GM19324 (cell line): ENCODE results near the gene HSPB9.

Experiments used
- ATAC-seq: cut with Tn5 transposase; IDR thresholded peaks from one replicate; pipeline ENCODE4 v1.9.1; 2021; ENCODE audit warnings: mild to moderate bottlenecking, moderate library complexity; ENCODE audit not compliant: unreplicated experiment, low FRiP score

The HSPB9 gene

DNA sequence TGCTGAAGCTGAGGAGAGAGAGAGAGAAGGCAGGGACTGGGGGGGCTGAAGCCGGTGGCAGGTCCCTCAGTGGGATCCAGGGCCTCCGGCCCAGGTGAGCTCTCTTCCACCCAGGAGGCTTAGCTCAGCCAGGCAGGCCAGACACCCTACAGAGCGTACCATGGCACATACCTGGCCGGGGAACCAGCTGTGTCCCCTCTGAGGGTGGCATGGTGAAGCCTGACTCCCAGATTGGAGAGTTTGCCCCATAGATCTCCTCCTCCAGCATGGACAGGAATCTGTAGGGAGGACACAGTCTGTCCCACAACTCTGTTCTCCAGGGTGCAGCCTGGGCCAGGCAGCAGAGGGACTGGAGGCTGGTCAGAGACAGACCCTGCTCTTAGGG is 4.5 kb upstream of the HSPB9 start:
- no peak for ATAC-seq

DNA sequence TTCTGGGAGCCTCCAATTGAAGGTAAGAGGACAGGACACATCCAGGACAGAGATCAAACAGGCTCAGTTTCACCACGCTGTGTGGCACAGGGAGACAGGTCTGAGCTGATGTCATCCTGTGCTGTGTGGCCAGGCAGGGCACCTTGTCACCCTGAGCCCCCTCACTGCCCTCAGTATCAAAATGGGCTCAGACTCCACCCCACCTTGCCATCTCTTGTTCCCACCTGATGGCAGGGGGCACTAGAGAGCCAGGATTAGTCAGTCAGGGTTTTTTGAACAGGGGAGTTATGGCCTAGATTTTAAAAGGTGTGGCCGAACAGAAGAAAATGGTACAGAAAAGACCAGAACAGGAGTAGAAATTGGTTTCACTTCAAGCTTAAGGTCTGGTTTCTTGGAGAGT is 4.1 kb upstream of the HSPB9 start:
- no peak for ATAC-seq

DNA sequence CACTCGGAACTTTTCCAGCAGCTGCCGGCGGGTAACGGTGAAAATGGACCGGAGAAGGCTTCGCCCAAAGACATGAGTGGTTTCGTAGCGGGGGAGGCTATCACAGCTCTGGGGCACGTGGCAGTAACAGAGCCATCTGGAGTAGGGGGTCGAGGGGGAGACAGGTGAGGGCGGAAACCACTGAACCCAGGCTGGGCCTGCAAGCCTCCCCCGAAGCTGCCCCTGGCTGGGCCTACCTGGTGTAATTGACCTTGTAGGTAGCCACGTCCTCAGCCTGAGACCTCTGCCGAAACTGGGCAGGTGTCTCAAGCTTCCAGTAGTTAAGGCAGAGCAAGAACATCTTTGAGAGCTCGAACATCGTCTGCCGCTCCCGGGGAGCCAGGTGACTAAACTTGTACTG is 3.3 kb upstream of the HSPB9 start:
- no peak for ATAC-seq

DNA sequence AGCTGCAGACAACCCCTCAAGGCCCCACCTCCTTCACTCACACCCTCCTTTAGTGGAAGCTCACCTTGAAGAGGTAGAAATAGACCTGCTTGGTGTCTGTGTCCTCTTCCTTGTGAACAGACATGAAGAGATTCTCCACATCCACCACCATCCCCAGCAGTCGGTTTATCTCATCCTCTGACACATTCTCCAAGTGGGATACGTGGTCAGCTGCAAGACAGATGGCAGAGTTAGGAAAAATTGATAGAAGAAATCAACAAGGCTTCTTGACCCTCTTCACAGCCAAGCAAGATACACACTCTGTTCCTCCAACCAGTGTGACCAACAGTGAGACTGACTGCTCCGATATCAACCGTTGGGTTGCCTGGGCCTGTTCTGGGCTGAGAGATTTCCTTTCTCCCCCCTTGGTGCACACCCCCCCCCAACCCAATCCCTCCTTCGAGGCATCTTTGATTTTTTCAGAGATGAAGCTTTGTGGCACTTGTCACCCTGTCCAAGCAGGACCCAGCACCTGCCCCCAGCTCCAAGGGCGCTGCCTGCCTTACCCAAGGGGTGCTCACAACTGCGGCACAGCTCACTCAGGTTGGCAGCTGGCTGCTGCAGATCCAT is 2.3 kb upstream of the HSPB9 start:
- ATAC-seq: no peak

DNA sequence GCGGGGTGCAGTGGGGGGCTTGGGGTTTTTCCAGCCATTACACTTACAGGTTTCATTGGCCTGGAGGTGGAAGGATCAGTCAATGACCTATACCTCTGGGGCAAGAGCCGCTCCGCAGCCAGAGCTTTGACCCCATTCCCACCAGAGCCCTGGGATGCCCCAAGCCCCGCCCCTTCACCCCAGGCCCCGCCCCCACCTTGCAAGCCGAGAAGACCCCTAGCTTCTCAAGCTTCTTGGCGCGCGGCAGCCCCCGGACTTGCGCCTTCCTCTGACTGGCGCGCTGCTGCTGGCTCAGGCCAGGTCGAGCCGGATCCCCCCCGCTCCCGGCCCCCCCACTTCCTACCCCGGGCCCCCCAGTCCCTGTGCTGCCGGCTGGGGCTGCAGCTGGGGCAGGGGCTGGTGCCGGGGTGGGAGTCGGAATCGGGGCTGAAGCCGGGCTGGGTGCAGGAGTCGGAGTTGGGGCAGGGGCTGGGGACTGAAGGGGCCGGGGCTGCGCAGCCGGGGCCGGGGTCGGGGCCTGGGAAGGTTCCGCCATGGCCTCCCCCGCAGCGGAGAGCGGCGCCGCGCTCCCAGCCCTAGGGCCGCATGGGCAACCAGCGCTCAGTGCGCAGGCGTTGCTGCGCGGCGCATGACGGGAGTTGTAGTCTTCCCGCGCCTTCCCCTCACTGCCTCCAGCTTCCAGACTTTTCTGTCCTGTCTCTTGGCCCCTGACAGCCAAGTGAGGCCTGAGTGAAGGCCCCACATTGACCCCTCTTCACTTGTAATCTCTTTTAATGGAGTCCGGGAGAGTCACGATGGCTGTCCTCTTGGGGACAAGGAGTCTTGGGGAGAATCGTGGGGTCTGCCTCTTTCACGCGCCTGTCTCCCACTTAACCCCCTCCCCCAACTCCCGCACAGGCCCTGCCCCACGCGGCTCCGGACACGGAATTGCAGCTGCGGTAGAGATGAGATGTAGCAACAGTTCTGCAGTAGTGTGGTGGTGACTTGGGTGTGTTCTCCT is 1.5 kb upstream of the HSPB9 start, which contains the start of gene KAT2A:
TSS of gene KAT2A (minus strand) at position 598 of the 1,000 bp plus-strand sequence. CDS start at position 535, 63 bp downstream.
- ATAC-seq: no peak

DNA sequence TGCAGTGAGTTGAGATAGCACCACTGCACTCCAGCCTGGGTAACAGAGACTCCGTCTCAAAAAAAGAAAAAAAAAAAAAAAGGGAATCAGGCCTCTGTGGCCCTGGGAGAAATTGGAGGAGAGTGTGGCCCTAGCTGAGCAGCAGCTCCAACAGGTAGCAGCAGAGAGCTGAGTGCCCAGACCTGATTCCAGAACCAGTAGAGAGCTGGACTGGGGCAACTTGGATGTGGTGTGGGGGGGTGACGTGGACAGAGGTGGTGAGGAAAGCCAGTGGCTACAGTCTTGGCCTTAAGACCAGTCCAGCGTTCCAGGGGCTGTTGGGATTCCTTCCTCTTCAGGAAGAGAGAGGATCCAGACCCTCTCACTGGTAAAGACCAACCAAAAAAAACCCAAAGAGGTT is 1.7 kb downstream of the HSPB9 start:
- no peak for ATAC-seq

DNA sequence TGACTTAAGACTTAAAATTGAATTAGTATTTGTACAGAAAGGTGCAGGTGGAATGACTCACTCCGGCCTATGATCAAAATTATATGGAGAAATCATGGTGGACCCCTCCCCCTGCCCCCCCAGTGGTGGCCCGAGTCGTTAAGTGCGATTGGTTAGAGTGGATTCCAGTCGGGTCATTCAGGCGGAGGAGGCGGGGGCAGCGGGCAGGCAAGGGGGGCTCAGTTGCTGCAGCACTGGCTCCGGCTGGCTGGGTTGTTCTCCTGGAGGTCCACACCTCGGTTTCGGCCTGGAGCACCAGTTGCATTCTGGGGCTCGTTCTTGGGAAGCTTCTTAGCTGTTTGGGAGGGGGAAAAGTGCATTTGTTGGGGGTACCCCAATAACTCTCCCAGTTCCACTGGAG is 3.0 kb downstream of the HSPB9 start:
- ATAC-seq: no peak

DNA sequence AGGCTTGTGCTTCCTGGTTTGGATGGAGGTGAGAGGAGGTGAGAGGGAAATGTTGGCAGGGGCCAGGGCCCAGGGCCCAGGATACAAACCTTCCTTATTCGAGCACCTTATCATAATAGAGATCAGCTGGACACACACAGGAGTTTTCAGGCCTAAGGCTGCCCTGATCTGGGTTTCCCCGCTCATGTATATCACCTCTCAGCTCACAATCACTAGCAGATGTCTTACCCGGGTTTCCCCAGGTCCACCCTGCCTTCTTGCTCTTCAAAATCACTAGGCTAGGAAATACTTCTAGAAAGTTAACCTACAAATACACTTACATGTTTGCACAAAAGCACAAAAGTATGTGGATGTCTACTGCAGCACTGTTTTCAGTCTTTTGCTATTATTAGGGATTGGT is 4.2 kb downstream of the HSPB9 start:
- ATAC-seq: no peak

DNA sequence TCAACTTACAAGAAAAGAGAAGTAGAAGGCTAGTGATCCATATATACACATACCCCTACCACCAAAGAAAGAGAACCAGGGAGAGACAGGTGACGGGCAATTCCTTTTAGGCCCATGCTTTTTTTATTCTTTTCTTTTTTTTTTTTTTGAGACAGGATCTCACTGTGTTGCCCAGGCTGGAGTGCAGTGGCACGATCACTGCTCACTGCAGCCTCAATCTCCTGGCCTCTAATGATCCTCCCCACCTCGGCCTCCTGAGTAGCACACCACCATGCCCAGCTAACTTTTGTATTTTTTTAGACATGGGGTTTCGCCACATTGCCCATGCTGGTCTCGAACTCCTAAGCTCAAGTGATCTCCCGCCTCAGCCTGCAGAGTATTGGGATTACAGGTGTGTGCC is 4.8 kb downstream of the HSPB9 start:
- no peak for ATAC-seq

DNA sequence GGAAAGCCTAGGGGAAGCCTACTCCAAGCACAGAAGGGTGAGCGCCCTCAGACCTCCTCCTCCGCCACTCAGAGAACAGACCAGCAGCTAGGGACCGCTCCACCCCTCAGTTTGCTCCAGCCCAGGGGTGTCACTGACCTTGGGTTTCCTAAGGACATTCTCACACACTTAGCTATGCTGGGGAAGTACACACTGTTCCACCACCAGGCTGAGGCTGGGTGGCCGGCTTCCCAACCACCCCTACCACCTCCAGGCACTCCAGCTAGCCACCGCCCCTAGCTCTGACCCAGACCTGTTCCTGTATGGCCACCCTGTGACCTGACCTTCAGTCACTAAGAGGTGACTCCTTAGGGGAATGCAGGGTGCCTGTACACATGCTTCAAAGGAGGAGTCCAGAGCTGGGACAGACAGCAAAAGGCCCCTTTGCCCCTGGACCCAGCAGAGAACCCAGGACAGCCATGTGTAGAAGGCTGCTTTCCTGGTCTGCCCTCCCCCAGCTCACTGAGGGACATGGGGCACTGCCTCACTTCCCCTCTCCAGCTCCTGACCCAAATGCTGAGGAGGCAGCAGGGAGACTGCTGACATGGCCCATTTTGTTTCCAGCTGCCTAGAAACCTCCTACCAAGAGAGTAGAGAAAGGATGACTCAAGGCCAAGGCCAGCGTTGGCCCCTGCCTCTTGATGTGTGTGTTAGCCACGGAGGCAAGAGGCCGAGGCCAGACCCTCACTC is 6.7 kb downstream of the HSPB9 start:
- ATAC-seq: no peak

DNA sequence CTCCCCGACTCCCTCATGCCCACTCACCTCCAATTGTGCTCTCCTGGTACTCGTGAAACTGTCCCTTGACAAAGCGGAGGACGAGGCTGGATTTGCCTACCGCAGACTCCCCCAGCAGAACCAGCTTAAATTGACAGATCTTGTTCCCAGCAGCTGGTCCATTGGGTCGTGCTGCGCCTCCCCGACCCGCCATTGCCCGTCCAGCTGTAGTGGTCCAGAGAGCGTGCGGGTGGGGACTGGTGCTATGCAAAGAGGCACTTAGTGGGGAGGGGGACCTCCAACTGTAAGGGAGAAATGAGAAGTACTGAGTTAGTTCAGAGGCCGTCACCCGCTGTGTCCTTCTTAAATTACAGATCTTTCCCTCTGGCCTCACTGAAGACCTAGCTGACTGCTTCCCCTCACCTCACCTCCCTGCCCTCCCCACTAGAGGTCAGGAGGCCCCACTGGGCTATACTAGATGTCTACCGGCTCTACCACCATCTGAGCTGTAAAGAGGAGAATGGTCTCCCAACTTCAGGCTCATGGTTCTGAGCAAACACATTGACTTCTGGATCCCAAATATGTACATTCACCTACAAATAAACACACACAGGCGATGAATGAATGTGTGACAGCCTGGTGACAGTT is 7.8 kb downstream of the HSPB9 start:
- no peak for ATAC-seq

DNA sequence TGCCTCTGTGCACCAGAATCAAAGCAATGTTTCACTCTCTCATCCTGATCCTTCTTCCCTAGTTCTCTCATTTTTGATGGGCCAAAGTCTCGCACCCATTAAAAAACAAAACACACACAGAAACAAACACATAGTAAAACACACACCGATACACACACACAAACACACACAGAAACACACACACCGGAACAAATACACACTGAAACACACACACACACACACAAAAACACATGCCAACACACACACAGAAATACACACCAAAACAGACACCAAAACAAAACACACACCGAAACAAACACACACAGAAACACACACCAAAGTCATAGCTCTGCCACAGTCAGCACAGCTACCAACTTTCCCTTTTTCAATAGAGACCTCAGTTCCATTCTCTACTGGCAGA is 8.6 kb downstream of the HSPB9 start:
- ATAC-seq: no peak

DNA sequence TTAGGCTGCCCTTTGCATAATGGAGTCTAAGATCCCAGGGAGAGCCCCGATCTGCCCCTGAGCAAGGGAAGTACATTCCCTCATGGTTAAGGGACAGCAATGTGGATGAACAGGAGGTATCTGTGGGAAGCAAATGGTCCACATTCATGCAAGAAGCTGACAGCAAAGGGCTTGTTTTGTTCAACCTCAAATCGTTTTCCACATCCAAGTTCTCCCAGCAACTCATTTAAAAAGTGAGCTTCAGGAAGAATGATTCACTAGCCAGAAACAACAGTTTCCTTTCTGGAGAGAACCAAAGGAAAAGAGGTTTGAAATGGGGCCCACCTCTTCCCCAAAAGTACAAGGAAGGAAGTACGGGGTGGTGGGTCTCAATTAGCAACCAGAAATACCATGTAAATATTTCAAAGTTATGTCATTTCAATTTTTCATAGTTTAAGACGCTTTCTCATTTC is 9.4 kb downstream of the HSPB9 start:
- ATAC-seq: no peak

DNA sequence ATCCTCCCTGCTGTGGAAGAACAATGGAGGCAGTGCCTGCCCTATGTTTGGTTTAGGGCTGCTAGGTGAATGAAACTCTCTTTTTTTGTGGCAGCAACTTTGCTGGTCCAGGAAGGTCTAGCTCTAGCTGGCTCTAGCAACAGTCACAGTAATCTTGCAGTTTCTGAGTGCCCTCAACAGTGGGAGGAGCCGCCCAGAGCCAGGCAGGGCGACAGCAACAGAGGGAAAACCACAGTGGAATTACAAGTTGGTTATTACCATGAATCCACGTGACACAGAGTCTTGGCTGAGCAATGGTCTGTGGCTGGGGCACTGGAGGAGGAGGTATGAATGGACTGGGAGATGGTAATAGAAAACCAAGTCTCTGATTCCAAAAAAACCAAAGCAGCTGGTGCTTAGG is 10.3 kb downstream of the HSPB9 start:
- no peak for ATAC-seq

DNA sequence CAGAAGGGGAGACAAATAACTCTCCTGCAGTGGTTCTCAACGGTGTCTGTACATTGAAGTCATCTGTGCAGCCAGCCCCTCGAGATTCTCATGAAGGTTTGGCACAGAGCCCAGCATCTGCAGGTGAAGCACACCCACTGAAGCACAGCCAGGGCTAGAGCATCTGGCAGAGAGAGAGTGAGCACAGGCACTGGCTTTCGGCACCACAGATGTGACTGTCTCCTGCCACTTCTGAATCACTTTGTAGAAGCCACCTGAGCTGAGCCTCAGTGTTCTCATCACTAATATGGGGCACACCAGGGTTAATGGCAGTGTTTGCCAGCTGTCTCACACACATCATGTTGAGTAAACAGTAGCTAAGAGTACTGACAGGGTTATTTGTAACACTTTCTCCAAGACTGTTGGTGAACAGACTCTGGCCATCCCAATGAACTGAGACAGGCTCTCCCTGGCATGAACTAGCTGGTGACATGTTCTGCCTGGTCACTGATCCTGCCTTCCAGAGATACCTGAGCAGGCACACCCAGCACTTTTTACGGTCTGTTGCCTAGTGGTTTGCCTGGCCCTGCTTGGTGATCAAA is 10.9 kb downstream of the HSPB9 start:
- ATAC-seq: no peak

DNA sequence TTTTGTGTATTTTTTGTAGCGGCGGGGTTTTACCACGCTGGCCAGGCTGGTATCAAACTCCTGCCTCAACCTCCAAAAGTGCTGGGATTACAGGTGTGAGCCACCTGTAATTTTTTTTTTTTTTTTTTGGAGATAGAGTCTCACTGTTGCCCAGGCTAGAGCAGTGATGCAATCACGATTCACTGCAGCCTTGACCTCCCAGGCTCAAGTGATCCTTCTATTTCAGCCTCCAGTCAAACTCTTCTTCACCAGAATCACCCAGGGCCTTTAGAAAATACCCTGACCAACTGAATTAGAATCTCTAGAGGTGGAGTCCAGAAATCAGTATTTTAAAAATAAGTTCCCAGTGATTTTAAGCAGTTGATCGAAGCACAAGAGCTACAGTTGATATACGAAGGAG is 12.5 kb downstream of the HSPB9 start:
- no peak for ATAC-seq

DNA sequence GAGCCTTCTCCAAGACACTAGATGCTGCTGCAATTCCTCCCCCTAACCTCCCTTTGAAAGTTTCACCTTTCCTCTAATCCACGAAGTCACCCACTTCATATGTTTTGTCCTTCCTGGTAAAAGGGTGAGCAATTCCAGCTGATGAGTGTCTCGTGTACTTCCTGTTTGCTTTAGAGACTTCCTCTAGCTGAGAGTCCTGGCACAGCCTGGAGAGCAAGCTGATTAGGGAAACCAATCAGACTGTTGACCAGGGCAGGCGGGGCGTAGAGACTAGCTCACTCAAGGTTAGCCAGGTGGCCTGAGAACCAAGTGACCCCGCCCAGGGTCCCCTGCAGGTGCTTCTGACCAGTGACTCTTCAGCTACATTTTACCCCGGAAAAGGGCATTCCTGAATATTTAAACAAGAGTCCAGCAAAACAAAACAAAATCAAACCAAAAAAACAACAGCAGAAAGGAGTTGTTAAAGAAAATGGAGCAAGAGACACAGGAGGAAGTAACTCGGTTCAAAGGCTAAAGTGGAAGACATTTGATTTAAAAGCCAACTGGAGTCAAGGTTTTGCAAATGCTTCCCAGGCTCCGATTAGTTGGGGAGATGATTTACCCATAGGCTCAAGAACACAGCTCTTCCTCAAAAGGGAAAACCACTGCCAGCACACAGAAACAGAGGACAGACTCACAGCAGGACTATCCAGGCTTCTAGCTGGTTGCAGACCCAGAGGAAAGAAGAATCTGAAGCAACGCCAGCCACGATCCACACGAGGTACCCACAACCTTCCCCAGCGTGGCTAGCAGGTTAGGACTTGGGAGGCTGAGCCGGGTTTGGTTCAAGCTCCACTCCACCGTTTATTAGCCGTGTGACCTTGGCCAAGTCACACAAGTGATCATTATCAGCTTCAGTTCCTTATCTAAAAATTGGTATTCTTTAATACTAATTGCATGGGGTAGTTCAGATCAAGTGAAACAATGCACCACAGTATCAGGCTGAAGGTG is 13.4 kb downstream of the HSPB9 start:
- no peak for ATAC-seq

DNA sequence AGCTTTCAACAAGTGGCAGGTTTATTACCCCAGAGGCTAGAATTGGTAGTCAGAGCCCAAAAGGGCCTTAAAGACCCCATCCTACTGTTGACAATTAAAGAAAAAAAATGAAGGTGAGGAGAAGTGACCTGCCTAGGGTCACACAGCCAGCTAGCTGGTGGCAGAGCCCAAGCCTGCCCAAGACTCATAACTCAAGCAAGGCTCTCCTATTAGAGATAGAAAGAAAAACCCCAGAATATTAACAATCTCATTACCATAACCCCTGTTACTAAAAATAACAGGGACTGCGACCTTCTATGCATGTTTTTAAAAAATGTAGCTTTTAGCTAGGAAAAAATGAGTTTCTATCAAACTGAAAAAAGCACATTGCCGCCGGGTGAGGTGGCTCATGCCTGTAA is 14.0 kb downstream of the HSPB9 start:
- ATAC-seq: no peak
